CD1c-positive myeloid dendritic cell (primary cell): ENCODE data around the gene HAL.

Source experiments
- DNase-seq: peaks from one replicate; pipeline ENCODE4 v3.0.0-alpha.2; 2016; ENCODE audit errors: extremely low spot score

Gene HAL

DNA sequence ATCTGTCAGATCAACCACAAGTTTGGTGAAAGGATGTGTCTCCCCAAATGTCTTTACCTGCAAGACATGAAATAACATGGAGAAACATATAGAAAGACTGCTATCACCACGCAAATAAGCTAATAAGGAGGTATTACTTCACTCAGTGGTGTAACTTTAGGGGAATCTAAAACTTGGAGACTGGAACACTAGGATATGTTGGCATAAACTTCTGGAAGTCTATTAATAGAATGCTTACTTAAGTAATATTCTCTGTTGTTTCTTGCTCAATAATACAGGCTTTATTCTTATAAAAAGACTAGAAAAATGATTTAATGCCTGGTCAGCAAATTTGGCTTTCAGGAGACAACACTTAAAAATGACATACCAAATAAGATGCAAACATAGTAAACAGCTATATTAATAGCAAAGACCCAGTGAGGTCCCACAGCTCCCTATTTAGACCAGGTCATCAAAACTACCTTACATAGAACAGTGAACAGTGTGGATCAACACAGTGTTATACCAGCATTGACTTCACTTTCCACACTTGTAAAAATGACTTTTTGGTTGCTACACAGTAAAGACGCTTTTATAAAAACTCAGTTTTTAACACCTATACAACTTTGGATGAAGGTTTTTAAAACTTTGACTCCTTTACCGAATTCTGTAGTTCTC, 18.9 kb upstream of the HAL start:
- no peak for DNase-seq

DNA sequence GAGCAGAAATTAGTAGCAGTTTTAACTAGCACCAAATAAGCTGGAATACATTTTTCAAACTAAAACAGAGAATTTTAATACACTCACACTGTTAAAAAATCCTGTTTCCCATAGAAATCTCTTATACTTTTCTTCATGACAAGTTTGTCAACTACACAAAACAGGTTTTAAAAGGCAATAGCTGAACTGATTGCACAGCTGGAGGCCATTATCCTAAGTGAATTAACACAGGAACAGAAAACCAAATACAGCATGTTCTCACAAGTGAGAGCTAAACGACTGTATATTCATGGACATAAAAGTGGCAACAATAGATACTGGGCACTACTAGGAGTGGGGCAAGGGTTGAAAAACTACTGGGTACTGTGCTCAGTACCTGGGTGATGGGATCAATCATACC, 11.6 kb upstream of the HAL start:
- no peak for DNase-seq

DNA sequence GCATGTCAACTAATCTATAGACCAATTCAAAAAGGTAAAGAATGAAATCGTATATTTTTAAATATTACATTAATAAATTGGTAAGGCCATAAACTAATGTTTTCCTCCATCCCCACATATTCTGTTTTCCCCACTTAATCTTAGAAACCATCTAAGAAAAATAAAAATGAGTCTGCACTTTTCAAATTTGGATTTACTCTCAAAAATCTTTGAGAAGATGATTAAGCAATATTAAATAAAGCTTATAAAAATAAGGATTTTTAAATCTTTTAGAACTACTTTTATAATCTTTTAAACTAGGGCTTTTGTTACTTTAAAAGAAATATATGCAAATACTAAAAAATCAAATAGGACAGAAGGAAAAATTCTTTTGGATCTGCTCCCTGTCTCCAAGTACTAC, 10.6 kb upstream of the HAL start:
- DNase-seq, result no peak

DNA sequence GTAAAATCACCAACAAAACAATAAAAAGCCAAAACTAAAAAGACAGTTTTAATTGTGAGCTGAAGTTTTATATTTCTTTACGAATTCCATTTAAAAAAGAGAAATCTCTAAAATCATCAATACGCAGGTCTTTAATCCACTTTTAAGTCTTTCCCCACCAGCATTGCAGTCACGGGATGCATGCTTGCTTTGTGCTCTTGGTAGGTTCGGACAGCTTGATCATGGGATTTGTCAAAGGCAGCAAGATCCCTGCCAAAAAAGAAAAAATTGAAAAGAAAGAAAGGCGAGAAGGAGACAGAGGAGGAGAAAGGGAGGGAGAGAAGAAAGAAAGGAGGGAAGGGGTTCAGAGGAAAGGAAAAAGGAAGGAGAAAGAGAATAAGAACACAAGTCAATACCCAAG, 4.7 kb upstream of the HAL start:
- no peak for DNase-seq

DNA sequence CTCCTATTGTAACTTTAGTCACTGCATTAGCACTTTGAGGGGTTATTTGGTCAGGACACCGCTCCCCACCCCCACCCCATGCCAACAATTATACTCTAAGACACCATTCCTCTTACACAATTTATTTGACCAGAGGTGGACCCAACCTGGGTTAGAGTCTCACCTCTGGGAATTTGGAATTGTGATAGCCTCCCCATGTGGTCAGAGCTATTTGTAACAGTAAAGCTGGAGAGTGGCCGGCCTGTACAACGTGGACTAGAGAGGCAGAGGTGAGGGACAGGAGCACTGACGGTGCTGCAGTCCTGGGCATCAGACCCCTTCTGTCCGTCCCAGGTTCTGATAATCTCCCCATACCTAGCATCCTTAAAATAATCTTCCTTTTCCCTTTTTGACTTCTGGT, 3.3 kb upstream of the HAL start:
- no peak for DNase-seq

DNA sequence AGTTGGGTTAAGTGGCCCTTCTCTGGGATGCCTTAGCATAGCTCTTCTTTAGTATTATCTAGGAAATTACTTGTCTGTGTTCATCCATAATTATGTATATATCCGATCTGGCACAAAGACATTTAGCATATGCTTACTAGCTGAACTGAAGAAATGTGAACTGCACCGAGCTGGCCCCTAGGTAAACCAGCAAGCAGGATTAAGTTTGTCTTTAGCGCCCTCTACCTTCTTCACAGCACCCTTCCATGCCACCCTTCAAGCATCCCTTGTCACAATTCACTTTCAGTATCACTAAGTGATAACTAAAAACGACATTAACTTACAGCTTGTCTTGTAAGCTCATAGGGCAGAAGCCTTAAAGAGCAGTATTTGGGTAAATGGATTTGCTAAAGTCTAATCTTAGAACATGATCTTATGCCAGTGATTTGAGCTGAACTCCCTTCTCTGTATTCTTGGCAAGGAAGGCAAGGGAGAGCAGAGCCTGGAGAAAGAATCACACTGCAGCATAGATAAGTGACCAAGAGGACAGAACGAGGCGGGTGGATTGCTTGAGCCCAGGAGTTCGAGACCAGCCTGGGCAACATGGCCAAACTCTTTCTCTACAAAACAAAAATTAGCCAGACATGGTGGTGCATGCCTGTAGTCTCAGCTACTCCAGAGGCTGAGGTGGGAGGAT, 2.6 kb upstream of the HAL start:
- peak; percentile 64 for DNase-seq

DNA sequence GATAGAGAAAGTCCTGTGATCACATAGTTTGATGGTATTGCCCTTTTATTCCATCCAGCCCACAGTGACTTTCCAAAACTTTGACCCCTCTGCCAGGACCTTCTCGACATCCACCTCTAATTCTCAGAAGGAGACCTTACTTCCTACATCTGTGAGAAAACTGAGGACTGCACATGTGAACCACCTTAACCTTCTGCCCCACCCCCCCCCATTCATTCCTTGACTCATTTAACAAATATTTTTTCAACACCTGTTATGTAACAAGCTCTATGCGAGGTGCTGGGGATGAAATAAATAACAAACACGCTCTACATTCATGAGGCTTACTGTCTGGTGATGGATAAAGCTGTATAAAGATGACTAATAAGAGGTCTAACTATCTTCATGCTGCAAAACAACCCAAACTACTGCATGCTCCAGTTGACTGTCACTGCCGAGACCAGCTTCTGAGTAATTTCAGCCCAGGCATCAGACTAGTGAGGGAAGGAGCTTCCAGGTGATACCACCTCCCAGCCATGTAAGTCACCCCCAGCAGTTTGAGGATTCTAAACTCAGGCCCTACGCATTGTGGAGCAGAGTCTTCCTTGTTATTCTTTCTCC, 1.9 kb upstream of the HAL start:
- DNase-seq, result no peak

DNA sequence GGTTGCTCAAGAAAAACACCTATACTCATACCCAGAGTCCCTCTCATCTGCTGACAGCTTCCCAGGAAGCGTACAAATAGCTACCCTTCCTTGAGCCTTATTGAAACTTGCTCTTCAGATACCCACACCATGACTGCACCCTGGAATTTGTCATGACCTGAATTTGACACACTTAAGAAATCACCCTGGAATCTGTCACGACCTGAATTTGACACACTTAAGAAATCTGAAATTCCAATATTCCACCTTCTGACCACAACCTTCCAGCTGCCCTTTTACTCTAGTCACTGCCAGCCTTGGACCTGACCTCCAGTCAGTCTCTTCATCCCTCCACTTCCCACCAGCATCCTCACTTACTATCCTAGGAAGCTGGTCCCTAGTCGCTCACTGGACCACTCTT, 1.1 kb upstream of the HAL start:
- DNase-seq, result no peak

DNA sequence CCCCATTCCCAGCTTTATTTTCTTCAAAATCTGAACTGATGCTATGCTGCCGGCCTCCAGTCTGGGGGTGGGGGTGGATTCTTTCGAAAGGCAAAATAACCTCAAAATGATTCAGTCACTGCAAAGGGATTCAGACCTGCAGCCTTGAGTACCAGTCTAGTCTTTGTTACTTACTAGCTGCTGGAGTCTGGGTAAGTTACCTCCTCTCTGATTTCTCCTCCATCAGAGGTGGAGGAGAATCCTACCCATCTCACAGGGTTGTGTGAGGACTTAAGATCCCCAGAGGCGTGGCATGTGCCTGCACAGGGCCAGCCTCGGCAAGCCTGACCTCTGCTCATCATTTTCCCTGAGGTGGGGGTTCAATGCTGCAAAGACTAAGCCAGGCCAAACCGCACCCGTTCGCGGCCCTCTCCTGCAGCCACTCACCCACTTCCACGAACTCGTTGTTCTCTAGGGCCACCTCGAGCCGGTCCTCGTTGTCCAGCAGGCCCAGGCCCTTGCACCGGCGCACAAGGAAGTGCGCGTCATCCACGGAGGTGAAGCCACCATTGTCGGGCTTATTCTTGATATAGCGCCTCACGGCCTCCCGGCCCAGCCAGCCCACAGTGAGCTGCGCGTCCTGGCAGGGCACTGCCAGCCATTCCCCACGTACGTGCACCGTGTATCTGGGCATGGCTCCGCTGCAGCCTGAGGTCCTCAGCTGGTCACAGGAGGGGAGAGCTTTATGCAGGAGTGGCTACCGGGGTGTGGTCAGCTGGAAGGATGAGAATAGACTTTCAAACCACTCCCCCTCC, 709 bp downstream of the HAL start:
- no peak for DNase-seq

DNA sequence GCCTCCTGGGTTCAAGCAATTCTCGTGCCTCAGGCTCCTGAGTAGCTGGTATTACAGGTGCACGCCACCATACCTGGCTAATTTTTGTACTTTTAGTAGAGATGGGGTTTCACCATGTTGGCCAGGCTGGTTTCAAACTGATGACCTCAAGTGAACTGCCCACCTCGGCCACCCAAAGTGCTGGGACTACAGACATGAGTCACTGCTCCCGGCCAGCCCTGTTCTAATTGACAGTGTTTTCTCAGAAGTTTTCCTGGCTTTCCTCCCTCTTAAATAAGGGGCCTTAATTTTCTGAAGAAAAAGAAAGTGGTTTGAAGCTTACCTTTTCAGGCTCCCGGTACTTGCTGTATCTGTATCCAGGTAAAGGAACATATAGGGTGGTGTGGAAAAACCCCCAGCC, 1.7 kb downstream of the HAL start:
- DNase-seq, result no peak

DNA sequence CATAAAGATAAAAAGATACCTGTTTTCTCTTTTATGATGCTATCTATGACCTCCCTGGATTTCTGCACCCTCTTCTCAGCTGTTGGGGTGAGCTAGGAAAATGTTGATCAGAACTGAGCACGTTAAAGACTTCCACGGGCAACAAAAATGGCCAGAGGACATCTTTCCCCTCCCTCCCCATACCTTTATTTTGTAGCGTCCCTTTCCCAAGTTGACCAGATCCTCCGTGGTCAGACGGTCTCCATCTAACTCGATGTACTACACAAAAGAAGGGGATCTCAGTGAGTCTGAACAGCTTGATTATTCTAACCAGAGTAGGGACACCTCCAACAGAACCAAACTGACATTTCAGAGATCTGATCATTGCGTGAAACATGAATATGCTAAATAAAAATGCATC, 2.2 kb downstream of the HAL start:
- DNase-seq, result no peak

DNA sequence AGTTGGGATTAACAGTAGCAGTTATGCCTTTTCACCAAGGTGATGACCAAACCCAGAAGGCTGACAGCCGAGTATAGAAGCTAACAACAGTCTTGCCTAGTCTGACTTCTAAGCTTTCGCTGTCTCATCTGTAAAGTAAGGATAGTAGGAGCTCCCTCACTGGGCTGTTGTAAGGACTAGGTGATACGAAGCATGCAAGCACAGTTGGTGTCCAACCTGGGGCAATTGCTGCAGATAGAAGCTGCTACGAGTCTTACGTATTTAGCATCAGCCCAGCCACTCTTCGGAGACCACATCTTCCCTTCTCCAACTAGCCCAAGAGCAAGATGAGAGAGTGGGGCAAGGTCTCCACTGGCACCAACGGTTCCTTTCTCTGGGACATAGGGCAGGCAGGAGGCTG, 6.0 kb downstream of the HAL start:
- DNase-seq, result no peak

DNA sequence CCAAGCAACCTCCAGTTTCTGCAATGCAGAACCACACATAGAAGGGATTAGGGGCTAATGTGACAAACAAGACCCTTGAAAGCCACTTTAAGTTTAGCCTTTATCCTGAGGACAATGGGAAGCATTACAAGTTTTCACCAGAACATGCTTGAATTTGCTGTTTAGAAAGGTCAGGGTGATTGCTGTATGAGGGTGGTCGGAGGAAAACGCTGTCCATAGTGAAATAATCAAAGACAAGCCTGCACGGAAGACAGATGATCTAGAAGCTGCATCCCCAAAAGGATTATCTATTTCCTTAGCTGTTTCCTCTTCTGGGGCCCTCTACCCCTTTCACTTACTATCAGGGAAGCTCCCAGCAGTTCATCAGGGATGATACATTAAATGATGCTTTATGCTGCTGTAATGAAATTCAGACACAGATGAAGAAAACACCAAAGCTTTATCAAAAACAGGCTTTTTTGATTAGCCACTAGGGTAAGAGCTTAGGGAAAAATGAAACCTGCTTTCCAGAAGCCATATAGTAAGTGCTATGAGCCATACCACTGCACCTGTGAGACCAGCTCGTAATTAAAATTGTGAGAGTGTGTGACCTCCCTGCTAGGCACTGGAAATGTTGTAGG, 6.5 kb downstream of the HAL start:
- DNase-seq, result no peak

DNA sequence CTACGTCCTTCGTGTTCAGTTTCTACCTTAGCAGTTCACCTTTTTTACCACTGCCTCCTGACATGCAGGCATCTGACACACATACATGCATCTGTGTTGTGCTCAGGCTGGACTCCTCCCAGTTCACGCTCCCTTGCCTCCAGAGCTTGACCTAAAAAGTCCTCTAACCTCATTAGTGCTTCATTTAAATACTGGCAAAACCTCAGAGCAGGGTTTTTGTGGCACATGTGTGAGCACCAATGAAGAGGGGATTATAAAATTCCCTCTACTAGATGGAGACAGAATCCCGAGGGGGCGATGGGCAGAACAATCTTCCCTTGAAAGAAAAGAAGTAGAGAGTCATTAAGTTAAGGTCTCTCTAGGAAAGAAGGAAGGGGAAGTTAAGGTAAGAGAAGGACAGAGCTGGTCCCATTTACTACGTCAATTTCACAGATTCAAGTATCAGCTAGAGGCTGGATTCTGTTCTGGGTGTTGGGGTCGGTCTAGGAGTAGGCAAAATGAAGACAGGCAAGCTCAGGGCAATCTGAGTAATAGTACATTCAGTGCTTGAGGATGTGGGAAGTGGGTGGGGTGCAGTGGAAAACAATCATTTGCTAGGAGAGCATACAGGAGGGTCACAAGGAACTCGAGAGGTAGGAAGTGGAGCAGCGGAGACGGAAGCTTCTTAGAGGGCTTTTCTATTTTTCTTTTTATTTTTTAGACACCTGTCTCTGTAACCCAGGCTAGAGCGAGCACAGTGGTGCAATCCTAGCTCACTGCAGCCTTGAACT, 7.5 kb downstream of the HAL start:
- no peak for DNase-seq

DNA sequence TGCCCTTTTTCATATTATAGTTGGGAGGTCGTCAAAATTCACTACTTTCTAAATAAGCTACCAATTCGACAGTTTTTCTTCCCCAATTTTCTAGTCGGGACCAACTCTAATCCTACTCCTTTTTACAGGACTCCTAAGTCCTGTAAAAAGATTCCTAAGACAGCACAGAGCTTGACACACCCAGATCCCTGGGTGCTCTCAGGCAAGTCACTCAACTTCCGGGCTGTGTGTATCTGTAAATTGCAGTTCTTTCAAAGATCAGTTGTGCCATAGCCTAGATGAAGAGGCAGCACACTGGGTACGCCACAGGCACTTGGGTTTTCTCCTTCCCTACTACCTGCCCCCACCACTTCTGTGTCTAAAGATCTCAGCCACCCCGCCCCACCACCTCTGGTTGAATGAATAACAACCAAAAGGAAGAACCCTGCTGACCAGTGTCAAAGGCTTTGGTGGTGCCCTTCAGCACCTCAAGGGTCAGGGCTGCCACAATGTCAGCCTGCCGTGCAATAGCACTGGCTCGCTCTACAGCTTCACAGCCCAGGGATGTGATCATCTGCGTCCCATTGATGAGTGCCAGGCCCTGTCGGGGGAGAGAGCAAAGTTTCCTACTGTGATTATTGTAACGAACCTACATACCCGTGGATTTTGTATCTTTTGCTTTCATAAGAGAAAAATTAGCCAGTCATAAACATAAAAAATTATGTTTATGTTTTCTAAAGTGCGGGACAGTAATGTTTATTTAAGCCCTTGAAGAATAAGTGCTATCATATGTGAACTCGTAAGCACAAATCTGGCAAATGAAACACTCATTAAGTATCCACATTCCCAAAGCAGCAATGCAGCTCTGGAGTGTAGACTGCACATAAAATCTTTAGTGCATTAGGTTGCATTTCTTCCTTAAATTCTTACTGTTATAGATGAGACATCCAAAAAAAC, 9.2 kb downstream of the HAL start:
- DNase-seq, result no peak

DNA sequence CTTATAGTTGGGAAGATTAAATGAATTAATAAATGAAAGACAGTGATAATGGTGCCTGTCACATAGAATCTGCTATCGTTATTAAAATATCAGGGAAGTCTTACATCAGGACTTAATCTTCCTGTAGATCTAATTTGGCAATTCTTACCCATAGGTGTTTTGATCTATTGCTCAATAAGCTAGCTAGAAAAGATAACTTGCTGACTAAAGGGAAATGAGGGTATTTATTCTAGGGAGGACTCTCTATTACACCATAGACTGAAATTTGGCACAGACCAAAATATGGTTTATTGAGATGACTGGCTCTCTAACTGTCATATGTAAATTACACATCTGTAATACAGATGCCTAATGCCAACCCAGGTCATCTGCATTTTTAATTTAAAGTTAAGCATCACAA, 11.5 kb downstream of the HAL start:
- no peak for DNase-seq

DNA sequence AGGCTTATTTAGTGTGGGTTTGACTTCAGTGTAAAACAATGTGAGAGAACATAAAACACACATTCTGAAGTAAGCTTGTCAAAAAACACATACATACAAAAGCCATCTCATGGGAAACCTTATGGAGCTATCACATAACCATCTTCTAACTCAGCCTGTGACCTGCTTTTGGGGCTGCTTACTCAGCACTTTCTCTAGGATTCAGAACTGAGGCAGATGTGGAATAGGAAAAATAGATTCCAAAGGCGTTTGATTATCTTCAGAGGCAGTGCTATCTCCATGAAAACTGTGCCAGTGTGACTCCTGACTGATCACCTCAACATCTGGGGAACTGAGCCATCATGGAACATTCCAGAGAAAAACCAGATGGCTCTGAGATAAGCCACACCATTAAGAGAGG, 13.5 kb downstream of the HAL start:
- DNase-seq, result no peak

DNA sequence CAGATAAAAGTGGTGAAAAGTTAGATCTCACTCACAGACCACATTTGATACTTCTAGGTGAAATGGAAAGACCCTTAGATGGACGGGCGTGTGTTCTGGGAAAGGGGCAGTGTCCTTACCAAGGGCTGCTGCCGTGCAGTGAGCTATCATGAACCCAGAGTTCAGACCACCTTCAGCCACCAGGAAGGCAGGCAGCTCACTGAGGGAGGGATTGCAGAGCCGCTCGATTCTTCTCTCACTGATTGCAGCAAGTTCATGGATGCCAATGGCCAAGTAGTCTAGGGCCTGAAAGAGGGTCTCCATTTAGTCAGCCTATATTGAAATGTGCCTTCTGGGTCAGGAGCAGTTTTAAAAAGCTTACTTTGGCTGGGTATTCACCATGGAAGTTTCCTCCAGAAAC, 15.7 kb downstream of the HAL start:
- DNase-seq, result no peak

DNA sequence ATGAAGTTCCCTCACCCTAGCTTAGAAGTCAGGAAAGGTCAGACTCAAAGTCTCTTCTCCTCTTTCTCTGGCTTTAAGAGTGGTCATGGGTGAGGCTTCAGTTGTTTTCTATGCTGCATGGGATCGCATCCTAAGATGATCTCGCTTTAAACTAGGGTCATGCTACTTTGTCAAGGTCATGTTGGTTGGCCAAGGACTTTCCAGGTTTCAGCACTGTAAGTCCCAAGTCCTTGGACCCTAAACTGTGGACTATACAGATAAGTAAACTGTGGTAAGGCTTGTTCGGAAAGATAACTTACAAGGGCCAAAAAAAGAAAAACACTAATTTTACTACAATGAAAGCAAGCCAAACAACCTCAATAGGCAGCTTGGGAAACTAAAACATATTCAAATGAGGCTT, 17.4 kb downstream of the HAL start:
- no peak for DNase-seq

DNA sequence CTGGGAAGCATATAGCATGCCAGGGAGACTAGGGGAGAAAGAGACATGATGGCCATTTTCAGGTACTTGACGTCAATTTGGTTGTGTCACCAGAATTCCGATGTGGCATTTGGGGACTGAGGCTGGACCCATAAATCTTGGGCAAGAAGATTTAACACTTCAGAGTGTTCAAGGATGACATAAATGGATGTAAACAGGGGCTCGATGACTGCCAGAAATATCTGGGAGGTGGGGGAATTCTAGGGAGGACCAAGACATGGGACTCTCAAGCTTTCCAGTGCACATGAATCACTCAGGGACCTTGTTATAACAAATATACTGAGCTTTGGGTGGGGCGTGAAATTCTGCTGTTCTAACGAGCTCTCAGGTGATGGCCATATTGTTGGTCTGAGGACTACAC, 17.8 kb downstream of the HAL start:
- DNase-seq, result no peak
